GM19463 (cell line): ENCODE measurements around the gene XRN1.

Experiments
- ATAC-seq: cut with Tn5 transposase; IDR thresholded peaks from one replicate; pipeline ENCODE4 v1.9.1; 2021; ENCODE audit warnings: mild to moderate bottlenecking, moderate library complexity; ENCODE audit not compliant: unreplicated experiment

The XRN1 gene

GRCh38 chr3:142272200-142272891 lies 175.5 kb downstream of the XRN1 start:
- no peak for ATAC-seq

GRCh38 chr3:142270407-142270806 lies 177.4 kb downstream of the XRN1 start:
- ATAC-seq, result no peak

GRCh38 chr3:142269767-142270166 lies 178.1 kb downstream of the XRN1 start:
- ATAC-seq, result no peak

DNA sequence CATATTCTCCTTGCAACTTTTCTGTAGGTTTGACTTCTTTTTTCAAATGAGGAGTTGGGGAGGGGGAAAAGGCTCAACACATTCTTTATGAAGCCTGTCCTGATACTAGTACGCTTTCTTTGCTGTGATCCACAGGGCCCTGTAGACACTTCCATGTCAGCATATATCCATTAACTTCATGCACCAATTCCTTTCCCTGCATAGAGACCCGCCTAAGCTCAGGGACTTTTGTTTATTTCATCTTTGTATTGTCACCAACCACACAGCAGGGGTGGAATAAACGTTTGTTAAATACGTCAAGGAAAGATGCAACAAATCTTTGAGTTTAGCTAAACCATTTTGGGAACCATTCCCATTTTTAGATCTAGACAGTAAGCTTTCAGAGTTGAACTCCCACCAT lies 179.4 kb downstream of the XRN1 start:
- no peak for ATAC-seq

GRCh38 chr3:142267269-142267668 lies 180.6 kb downstream of the XRN1 start:
- no peak for ATAC-seq

DNA sequence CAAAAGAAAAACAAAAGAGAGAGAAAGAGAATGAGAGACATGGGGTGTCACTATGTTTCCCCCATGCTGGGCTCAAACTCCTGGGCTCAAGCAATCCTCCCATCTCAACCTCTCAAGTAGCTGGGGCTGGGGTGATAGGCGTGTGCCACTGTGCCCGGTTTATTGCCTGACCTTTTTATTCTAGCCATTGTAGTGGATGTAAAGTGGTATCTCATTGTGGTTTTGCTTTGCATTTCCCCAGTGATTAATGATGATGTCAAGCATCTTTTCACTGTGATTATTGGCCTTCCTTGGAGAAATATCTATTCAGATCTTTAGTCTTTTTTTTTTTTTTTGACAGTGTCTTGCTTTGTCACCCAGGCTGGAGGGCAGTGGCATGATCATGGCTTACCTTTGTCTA lies 184.7 kb downstream of the XRN1 start:
- ATAC-seq, result no peak

DNA sequence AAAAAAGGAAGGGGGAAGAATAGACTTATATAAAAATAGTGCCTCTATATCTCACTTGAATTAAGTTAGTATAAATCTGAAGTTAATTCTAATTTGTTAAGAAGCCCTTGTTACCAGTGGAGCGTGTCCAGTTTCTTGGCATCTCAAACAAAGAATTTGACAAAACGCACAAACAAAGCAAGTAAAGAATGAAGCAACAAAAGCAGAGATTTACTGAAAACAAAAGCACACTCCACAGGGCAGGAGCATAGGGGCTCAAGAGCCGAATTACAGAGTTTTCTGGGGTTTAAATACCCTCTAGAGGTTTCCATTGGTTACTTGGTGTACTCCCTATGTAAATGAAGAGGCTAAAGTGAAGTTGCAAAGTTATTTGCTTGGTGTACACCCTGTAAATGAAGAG lies 188.5 kb downstream of the XRN1 start:
- no peak for ATAC-seq

GRCh38 chr3:142256712-142257333 lies 191.0 kb downstream of the XRN1 start:
- no peak for ATAC-seq
